Right atrium auricular region (tissue), 2 donors: Measurements from ENCODE around the gene COQ2. TPM values are rescaled to one million over a fixed set of nuclear protein-coding genes. Genes with fewer than 3 reads are reported as not detected.

ENCODE experiments used
- DNase-seq: peaks from one replicate; pipeline ENCODE4 v3.0.0-alpha.2; 2019; ENCODE audit warnings: low spot score
- H3K27ac ChIP-seq, 2 donors: fragments of 200-600 bp; sonication (generic); 1 replicate in 1 of 2; 2 replicates in 1 of 2; pipeline ENCODE4 v1.5.1; 2016 to 2019
- H3K27me3 ChIP-seq, 2 donors: fragments of 200-600 bp; sonication (generic); one replicate each; pipeline versions ENCODE4 v1.5.1 to v1.6.0; 2017 to 2019
- H3K36me3 ChIP-seq: fragments of 200-600 bp; sonication (generic); one replicate; pipeline ENCODE4 v1.5.1; 2016
- H3K4me1 ChIP-seq, 2 donors: fragments of 200-600 bp; sonication (generic); one replicate each; pipeline versions ENCODE4 v1.5.1 to v1.6.0; 2017 to 2019
- H3K4me3 ChIP-seq, 2 donors: fragments of 200-600 bp; sonication (generic); 1 replicate in 1 of 2; 2 replicates in 1 of 2; pipeline ENCODE4 v1.5.1; 2017 to 2019; ENCODE audit warnings: mild to moderate bottlenecking in 1 of 2, moderate library complexity in 1 of 2
- H3K9me3 ChIP-seq, 2 donors: fragments of 200-600 bp; sonication (generic); one replicate each; pipeline ENCODE4 v1.5.1; 2019
- total RNA-seq, 2 donors: library from RNA; depleted of rRNA; stranded (reverse); fragments of >200 nt; gene quantifications; one replicate each; pipeline ENCODE4 v1.1.0, GENCODE V29; 2016
- TF ChIP-seq, protein P1 (sequence below), 2 donors: fragments of 200-600 bp; sonication (generic); IDR thresholded peaks; one replicate each; pipeline ENCODE4 v1.5.1; 2019; ENCODE audit warnings: antibody characterized with exemption in 2 of 2

The COQ2 gene
- total RNA-seq, 2 donors from 2014 or later = 12.0 to 15.1 TPM

DNA sequence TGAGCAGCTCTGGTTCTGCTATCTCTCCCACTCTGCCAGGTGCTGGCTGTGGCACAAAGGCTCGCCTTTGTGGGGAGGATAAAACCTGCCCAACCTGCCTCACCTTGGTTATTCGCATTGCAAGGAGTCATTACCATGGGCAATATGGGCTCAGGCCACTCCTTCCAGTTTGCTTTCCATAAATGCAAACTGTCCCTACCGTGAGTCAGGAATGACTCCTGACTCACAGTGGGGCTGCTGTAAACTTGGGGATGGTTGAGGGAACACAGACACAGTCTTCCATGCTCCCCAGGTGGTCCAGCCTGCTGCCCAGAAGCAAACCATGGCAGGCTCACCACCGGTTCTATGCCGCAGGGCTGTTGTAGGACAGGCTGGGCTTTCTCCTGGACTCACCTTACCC lies 36.1 kb downstream of the COQ2 start:
- Histone ChIP-seq H3K9me3 (no peaks in the 10 kb centered on the region), H3K36me3 (no peaks in the 10 kb centered on the region), H3K27ac (no peak overlapping the region), H3K4me1 (no peaks in the 10 kb centered on the region), H3K27me3 (no peaks in the 10 kb centered on the region), H3K4me3 (no peak overlapping the region)
- TF ChIP-seq, protein P1, sequence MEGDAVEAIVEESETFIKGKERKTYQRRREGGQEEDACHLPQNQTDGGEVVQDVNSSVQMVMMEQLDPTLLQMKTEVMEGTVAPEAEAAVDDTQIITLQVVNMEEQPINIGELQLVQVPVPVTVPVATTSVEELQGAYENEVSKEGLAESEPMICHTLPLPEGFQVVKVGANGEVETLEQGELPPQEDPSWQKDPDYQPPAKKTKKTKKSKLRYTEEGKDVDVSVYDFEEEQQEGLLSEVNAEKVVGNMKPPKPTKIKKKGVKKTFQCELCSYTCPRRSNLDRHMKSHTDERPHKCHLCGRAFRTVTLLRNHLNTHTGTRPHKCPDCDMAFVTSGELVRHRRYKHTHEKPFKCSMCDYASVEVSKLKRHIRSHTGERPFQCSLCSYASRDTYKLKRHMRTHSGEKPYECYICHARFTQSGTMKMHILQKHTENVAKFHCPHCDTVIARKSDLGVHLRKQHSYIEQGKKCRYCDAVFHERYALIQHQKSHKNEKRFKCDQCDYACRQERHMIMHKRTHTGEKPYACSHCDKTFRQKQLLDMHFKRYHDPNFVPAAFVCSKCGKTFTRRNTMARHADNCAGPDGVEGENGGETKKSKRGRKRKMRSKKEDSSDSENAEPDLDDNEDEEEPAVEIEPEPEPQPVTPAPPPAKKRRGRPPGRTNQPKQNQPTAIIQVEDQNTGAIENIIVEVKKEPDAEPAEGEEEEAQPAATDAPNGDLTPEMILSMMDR (IDR thresholded peaks at IDR 0.05) = no peak
- DNase-seq = no peak

DNA sequence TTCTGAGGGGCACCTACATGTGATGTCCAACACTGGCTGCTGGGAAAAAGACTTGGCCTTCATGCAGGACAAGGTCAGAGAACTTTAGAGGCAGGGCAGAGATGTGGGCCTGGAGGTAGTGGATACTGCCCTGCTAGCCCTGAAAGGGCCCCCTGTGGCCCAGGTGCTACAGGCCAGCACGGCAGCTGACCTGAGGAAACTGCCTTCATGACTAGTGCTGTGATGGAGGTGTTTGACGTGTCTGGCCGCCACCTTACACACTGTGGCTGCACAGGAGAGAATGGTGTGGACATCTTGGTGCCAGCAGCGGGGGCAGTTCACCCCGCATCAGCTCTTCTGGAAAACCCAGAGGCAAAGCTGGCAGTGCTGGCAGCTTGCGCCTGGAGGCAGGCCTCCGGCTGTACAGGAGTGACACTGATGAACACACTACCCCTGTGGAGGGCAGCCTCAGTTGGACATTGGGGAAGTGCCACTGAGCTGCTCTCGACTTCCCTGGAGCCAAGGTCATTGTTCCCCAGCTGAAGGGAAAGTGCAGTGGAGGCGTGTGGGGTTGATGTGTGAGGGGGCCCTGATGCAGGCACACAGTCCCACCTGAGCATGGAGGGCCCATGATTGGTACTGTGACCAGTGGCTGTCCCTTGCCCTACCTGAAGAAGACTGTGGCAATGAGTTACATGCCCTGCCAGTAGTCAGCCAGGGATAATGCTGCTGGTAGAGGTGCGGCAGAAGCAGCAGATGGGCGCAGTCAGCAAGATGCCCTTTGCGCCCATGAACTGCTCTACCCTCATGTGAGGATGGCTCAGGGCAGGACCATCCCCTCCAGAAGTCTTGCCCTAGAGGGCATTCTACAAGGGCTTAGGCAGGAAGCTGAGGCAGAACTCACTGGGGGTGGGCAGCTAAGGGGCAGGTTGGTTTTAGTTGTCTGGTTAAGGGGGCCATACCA lies 36.9 kb downstream of the COQ2 start:
- TF ChIP-seq, protein P1 (IDR thresholded peaks at IDR 0.05) = no peak
- no peak overlapping the region for H3K27ac ChIP-seq

DNA sequence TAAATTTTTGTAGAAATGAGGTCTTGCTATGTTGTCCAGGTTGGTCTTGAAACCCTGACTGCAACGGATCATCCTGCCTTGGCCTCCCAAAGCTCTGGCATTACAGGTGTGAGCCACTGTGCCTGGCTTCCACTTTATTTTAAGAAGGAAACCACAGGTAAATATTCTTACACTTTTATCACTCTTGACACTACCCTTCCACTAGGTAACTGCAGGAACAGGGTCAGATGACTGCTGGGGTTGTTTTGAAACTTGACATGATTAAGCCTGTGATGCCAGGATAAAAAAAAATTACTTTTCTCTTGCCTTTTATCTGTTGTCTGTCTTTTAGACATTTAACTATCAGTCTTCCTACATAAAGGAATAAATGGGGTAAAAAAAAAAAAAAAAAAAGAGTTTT lies 43.5 kb downstream of the COQ2 start:
- Histone ChIP-seq H3K27me3 (no peaks in the 10 kb centered on the region), H3K27ac (no peak overlapping the region)
- TF ChIP-seq, protein P1 (IDR thresholded peaks at IDR 0.05) = no peak

More for the DNA sequence above, 36.9 kb downstream of the COQ2 start:
- Histone ChIP-seq H3K27me3 (no peaks in the 10 kb centered on the region), H3K4me1 (no peaks in the 10 kb centered on the region), H3K4me3 (no peak overlapping the region), H3K36me3 (no peaks in the 10 kb centered on the region), H3K9me3 (no peaks in the 10 kb centered on the region)
- no peak for DNase-seq

DNA sequence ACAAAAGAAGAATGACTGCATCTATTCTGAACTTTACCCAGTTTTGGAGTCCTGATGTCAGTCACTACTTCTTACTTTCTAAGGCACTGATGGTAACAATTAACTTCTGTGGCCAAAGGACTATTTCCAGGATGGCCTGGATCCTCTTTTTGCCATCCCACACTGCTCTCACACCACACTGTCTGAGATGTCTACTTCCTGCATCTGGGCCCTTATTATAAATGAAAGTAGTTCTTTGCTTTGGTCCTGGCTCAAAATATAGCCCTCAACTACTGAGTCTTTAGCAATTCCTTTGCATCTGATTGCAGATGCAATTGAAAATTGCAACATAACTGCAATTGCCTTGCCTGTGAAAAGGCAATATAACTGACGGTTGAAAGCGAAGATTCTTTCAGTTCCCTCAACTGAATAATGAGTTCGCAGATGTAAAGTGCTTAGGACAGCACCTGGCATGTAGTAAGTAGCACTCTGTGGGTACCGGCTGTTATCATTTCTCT lies 44.2 kb downstream of the COQ2 start:
- Histone ChIP-seq H3K4me3 (no peak overlapping the region), H3K36me3 (no peaks in the 10 kb centered on the region), H3K27me3 (no peaks in the 10 kb centered on the region), H3K27ac (no peak overlapping the region), H3K9me3 (no peaks in the 10 kb centered on the region), H3K4me1 (no peaks in the 10 kb centered on the region)
- TF ChIP-seq, protein P1 (IDR thresholded peaks at IDR 0.05) = no peak
- DNase-seq = no peak

More for the DNA sequence above, 43.5 kb downstream of the COQ2 start:
- Histone ChIP-seq H3K9me3 (no peaks in the 10 kb centered on the region), H3K4me3 (no peak overlapping the region), H3K4me1 (no peaks in the 10 kb centered on the region), H3K36me3 (no peaks in the 10 kb centered on the region)
- DNase-seq = no peak

DNA sequence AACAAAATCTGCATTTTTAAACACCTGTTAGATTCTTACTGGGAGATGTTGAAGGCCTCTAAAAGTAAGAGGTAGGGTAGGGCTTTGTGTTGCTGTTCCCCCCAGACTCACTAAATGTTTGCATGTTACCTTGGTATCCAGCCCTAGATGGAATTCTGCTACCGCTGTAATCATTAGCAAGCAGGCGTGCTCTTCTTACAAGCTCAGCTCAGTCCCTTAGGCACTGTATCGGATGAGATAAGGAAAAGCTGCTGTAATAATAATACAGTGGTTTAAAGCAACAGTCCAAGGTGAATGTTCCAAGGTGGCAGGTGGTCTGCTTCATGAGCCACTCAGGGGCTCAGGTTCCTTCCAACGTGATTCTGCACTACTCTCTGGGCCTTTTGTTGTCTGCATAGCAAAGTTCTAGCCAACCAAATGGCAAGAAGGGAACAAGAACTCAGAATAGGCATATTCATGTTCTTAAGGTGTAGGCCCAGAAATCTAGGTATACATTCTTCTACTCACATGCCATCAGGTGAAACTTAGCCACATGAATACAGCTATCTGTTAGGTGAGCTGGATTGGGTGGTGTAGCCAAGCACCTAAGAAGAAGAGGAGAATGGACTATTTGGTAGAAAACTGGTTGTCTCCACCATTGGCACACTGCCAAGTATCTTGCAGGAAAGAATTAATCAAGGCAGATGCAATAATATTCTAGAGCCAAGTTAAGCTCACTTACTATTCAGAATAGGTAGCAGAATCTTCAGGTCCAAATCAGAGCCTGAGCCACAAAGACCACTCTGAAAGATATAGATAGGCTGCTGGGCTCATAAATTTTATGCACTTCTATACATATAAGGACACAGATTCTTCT lies 46.0 kb downstream of the COQ2 start:
- TF ChIP-seq, protein P1 (IDR thresholded peaks at IDR 0.05) = no peak
- Histone ChIP-seq H3K4me1 (no peaks in the 10 kb centered on the region), H3K36me3 (no peaks in the 10 kb centered on the region), H3K27me3 (no peaks in the 10 kb centered on the region), H3K9me3 (no peaks in the 10 kb centered on the region), H3K4me3 (no peak overlapping the region), H3K27ac (no peak overlapping the region)
- DNase-seq = no peak
